ENCODE data around the gene ATP2A3.
A peak's percentile ranks its signal among the peaks of the same experiment; 100 is the strongest.

Gene ATP2A3

DNA sequence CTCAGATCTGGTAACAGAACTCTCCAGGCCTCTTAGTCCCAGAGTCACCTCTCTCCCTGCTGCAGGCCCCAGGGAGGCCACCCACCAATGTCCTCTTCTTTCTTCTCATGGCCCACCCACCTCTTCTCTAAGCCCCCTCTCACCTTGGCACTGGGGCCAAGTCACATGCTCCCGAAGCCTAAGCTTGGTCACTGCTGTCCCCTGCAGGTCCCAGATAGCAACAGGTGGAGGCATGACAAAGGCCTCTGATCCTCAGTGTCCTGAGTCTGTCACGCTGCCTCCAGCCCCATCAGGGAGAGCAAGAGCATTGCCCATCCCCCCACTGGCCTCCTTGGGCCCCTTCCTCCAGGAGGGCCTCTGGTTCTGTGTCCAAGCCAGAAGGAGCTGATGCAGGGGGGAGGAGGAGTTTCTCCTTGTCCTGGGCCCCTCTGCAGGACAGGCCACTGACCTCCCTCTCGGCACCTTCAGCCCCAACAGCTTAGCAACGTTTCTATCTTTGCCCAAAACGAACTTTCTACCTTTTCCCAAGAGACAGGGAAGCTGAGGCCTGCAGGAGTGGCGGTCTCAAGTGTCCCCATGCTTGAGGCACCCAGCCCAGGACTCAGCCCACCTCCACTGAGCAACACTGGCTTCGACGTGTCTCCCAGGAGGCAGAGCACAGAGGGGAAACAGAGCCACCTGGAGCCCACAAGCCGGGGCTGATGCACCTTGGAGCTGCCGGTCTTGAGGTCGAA lies 56.6 kb downstream of the ATP2A3 start:
- peak in 1 of 3 experiments; percentile 3 for DNase-seq

DNA sequence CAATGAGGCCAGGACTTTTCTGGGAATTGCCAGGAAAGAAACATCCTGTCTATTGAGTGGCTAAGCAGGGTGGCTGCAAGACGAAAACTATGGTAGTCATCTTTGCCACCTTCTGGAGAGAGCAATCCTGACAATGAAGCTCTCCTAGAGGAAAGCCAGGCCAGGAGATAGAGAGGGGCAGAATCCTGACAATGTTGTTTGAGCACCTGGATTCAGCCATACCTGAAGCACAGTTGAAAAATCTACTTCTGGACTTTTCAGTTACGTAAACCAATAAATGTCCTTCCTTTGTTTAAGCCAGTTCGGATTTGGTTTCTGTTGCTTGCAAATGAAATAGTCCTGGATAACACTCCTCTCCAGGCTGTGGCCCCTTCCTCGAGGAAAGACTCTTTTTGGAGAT lies 57.4 kb downstream of the ATP2A3 start:
- DNase-seq: no peak

DNA sequence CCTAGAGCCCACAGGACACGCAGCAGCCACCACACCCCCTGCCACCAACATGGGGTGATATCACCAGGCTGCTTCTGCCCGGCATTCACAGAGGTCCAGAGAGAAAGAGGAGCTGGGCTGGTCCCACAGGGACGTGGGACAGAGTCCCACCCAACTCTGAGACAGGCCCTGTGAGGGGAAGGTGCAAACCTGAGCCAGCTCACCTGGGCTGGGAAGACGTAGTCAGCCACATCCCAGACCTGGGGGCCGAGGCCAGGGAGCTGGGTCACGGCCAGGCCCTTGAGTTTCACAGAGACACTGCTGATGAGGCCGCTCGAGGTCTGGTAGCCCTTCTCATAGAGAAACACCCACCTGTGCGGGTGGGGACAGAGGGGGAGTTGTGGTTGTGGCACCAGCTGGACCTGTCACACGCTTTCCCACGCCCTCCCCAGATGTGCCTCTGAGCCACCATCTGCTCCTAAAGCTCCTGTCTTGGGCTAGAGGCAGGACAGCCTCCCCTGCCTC lies 59.2 kb downstream of the ATP2A3 start:
- DNase-seq: no peak

DNA sequence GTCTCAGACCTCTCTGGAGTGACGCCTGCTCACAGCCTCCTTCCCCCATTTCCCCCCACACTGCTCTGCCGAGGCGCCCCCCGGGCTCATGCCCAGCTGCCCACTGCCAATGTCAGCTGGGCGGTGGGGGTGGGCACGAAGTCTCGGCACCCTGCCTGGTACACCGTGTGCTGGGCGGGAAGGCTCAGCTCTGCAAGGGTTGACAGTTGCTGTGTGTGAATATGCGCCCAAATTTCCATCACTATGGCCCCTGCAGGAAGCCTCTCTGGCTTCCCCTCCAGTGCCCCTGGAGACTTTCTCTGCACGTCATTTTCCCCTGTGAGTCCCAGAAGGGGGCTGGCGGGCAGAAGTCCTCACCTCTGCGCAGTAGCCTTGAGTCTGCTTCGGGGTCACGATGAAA lies 59.7 kb downstream of the ATP2A3 start:
- DNase-seq: no peak

DNA sequence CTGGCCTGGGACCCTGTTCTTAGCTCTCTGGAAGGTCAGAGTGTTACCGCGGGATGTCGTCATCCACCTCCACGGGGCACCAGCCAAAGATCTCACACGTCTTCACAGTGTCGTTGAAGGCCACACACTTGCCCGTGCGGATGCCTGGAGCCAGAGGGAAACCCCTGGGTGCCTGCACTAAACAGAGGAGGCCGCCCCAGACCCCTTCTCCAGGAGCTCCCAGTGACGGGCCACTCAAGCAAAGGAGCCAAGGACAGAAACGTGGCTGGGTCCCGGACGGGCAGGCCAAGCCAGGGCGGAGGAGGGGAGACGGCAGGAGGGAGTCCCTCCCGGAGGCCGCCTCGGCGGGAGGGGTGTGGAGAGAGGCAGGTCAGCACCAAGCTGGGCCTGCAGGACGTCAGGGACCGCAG lies 60.4 kb downstream of the ATP2A3 start:
- no peak for DNase-seq

DNA sequence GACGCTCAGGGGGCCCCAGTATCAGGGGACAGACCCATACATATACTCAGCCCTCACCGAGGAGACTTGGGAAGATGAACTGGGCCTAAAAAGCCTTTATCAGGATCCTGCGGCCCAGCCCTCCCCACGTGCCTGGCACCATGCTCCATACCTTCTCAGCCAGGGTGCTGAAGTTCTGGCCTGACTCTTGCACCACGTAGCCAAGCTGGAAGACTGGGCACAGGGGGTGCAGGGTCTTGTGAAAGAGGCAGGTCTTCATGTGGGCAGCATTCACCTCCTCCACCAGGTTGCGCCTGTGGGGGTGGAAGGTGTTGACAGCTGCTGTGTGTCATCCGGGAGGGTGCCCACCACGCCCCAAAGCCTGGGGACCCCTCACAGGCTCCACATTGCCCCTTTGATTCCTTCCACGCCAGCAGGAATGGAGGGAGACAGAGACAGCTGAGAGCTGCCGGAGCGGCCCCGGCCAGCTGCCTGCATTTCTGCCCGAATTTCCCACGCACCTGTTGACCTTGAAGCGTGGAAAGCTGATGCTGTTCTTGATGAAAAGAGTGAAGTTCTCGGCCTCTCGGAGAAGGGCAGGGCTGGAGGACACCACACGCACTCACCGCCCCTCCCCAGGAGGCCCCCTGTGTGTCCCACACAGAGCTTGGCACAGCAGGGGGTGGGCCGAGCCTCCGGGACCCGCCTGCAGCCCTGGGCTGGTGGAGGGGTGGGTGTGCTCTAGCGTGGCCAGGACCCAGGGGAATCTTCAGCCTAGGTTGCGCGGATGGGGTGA lies 61.0 kb downstream of the ATP2A3 start:
- DNase-seq: no peak

DNA sequence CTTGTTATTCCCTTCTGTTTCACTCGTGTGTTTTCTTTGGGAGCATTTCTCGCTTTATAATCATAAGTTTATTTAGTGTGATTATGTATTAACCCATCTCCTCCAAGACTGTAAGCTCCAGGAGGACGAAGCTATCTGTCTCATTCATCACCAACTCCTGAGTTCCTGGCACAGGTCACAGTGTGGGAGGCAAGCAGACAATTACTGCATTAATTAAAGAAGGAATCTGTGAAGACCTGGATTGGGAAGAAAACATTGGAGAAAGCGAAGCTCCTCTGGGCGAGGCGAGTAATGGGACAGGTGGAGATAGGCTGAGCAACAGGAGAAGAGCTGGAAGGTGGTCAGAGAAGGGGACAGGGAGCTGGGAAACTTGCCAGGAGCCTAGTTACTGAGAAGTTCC lies 63.6 kb downstream of the ATP2A3 start:
- no peak for DNase-seq

DNA sequence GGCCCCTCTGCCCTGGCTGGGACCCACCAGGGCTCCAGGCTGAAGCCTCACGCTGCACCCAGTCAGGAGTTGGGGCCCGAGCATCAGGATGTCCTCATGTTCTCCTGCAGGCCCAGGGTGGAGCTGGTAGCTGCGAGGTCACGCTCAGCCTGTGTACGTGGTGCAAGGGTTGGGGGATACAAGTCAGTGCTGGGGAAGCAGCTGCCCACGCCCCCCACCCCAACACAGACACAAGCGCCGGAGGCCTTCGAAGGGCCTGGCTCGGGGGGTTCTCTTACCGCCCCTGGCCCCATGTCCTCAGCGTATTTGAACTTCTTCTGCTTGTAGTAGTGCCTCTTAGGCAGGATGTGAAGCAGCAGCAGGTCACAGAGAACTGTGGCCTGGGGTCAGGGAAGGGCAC lies 66.5 kb downstream of the ATP2A3 start:
- no peak for DNase-seq

DNA sequence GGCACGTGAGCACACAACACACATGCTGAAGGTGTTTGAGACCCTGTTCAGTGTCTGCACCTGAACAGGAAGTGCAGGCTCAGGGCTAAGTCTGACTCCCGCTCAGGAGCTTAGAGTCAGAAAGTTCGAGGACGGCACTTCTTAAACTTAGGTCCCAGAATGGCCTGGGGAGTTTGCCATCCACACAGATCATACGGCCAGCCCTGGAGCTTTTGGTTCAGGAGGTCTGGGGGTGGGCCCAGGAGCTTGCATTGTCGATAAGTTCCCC lies 67.3 kb downstream of the ATP2A3 start:
- no peak for DNase-seq

DNA sequence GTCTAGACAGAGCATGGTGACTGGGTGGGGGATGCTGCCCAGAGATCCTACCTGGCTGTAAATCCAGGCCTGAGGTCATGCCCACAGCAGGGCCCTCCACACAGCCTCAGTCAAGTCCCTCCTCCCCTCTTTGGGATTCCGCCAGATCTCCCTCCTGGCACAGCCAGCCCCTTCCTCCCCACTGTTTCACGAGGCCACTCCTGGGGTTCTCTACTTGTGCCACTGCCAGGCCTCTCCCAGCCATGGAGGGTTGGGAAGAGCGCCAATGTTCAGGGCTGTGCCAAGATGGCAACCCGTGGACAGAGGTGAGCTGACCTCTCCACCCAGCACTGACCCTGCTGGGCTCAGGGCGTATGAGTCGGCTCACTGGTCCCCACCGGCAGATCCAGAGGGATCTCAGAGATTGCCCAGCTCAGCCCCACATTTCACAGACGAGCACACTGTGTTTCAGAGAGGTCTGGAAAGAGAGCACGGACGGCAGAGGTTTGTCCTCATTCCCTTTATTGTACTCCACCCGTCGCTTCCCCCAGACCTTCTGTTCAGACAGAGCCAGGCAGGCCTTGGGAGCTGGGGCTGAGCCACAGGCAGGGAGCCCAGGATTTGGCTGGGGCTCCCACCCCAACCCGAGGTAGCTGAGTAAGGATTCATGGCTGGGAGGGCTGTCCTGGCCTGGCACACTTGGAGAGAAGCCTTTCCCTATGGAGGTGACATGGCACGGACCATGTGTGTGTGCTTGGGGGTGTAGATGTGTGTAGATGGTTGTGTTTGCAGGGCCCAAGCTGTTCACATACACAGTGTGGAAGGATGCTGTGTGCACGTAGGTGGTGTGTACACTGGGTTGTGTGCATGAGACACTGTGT lies 67.9 kb downstream of the ATP2A3 start:
- DNase-seq: no peak

DNA sequence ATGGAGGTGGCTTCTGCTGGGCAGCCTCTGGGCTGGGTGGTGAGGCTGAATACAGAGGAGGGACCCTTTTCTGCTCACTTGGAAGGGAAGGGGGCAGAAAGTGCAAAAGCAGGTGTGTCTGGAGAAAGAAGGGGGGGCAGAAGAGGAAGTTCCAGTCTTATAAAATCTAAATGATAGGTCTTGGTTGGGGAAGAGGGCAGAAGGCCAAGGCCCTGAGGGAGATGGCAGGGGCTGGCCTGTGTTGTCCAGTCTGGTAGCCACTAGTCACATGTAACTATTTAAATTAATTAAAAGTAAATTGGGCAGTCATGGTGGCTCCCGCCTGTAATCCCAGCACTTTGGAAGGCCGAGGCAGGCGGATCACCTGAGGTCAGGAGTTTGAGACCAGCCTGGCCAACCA lies 68.9 kb downstream of the ATP2A3 start:
- DNase-seq: no peak

DNA sequence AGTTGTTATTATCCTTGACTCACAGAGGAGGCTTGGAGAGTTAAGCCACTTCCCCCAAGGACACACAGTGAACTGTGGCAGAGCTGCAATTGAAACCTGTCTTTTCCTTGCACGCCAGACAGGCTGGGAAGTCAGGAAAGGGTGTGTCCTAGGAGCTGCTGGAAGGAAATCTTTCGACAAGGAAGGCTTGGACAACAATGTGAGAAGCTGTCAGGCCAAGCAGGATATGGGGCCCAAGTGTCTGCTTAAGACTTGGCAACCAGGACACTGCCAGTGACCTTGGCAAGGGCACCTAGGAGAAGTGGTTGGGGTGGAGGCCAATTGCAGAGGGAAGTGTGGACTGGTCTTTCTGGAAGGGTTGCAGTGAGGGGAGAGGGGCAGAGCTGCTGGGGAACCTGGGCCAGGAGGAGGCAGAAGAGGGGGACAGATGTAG lies 69.3 kb downstream of the ATP2A3 start:
- DNase-seq: no peak

DNA sequence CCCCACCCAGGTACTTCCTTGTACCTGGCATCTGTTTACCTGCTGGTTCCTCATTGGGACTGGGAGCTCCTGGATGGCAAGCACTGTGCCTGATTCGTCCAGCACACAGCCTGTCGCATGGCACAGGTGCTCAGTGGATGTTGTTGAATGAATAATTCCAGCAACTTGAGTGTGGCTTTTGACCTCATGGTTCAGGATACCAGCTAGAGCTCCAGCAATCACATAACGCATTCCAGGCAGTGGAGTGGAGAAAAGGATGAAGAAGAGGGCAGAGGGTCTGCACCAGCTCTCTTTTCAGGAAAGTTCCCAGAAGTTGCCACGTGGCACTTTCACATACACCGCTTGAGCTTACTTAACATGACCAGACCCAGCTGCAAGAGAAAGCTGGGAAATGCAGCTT lies 70.0 kb downstream of the ATP2A3 start:
- no peak for DNase-seq

DNA sequence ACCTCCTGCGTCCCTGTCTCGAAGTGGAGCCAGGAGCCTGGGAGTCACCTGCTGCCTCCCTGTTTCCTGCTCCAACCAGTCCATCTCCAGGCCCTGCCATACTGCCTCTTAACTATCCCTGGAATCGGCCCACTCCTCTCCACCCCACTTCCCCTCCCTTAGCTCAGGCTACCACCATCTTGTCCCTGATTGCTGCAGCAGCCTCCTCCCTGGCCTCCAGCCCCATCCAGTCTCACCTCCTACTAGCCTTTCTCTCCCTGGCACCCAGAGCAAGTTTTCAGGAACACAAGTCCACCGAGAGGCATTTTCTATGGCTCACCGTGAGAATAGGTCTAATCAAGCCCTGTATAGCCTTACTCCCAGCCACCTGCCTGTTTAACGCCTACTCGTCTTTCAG lies 70.5 kb downstream of the ATP2A3 start:
- peak in 1 of 3 experiments; percentile 5 for DNase-seq

DNA sequence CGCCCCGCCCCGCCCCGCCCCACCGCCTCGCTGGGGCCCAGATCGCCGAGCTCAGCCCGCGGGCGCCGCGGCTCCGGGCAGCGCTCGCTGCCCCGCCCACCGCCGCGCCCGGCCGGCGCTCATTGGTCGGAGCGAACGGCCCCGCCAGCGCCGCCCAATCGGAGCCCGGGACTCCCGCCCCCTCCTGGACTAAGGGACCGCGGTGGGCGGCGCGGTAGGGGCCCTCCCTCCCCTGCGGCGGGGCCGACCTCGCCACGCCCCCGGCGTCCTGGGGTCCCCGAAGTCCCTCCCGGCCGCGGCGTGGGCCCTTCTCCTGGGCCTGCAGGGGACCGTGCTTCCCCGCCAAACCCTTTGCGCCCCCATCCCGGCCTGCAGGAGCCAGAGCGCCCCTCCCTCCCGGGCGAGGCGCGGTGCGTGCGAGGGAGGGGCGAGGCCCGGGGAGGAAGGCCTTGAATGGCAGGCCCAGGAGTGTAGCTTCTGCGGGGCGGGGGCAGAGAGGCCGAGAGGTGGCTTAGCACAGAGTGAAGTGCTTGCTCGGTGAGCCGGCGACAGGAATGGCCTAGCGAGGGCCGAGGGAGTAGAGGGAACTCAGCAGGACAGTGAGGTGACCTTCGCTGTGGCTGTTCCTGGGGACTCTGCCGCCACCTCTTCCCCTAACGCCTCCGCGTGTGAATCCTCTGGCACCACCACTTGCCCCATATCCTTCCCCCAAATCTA lies 71.1 kb downstream of the ATP2A3 start, which contains the start of gene CAMKK1:
Gene CAMKK1, minus strand, starts transcription at position 51 of the 717 bp plus-strand sequence. CDS start 7,366 bp downstream, outside the sequence.
- DNase-seq: peak; percentile 84 to 93 (median 91)

DNA sequence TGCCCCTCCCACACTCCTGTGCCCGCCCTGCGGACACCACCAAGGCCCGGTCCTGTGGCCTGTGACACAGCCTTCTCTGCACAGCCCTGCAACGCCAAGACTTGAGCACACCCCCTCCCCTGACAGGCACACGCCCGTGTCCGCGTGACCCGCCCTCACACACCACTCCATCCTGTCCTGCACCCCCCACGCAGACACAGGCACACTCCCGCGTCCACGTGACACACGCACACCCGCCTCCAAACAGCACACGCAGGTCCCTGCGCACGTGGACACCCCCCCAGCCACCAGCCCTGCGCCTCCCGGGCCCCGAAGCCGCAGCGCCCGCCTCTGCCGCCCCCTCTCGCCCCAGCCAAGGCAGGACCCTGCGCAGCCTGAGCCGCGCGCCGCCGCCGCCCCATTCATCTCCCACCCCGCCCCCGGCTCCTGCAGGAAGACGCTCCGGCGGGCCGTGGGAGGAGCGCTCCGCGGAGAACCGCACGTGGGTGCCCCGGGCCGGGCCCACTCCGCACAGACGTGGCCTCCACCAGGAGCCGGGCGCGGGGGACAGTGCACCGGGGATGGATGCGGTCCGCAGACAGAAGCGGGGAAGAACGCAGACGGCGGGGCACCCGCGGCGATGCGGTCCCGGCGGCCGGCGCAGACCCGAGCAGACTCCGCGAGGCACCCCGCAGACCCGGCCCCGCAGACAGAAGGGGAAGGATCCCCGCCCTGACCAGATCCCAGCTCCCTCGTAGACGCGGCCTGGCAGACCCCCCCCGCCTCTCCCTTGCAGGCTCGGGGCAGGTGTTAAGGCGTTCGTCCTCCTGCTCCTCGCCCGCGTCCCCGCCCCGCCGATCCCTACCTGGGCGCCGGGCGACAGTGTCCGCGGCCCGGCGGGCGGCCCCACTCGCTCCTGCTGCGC lies 71.9 kb downstream of the ATP2A3 start:
- peak; percentile 22 to 64 (median 51) for DNase-seq

DNA sequence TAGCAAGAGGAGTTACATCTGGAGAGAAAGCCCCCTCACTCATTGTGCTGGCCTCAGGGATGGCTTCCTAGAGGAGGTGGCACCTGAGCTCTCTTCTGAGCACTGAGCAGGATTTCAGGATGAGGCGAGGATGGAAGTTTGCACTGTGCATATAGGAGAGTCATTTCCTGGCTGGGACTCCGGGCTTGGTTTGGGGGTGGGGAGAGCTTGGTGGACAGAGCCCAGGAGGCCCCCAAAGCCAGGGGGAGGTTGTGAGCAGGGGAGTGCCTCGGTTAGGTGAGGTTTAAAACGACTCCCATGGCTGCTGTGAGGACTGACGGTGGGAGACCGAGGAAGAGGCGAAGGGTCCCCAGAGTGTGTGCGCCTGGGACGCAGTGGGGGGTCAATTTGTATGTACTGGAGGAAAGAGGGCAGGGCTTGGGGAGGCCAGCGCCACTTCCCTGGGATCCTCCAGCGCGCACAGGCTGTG lies 72.6 kb downstream of the ATP2A3 start:
- peak in 1 of 3 experiments; percentile 10 for DNase-seq

DNA sequence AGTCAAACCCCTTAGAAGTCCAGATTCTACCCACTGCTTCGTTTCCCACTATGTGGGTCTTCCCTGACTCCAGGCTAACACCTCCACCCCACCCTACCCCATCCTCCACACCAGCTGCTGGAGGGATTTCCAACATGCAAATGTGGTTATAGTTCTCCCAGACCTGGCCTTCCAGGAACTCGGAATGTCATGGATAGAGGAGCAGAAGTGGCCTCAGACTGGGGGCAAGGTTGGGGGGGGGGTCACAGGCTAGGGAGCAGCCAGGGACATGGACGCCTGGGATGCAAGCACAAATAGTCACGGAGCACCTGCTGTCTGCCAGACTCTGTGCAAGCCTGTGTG lies 73.4 kb downstream of the ATP2A3 start:
- DNase-seq: no peak

DNA sequence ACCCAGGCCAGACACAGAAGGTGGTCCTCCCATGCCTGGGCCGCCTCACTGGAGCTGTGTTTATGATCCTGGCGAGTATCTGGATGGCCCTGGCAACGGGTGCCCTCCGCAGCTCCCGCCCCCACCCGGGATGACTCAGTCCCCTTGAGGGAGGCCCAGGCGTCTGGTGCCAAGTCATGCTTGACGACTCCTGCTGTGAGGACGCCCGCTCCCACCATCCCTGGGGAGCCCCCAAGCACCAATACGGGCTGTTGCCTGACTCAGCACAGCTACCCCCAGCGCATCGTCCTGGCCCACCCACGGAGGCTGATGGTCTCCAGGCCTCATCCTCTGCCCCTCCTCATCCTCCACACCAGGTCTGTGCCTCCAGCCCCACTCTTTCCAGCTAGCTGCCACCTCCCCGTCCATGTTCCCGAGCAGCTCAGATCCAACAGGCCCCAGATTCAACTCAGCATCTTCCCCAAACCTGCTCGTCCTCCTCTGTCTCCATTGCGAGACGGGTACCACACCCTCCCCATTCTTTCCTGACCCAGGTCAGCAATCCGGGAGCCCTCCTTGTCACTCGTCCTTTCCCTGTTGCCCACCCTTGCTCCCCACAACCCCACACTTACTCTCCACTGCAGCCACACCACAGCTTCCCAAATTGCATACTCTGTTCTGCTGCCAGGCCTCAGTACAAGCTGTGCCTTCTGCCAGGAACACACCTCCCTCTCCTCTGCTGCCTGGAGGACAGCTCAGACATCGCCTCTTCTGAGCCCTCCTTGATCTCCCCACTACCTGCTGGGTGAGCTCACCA lies 74.0 kb downstream of the ATP2A3 start:
- DNase-seq: peak; percentile 1 to 51 (median 31)

DNA sequence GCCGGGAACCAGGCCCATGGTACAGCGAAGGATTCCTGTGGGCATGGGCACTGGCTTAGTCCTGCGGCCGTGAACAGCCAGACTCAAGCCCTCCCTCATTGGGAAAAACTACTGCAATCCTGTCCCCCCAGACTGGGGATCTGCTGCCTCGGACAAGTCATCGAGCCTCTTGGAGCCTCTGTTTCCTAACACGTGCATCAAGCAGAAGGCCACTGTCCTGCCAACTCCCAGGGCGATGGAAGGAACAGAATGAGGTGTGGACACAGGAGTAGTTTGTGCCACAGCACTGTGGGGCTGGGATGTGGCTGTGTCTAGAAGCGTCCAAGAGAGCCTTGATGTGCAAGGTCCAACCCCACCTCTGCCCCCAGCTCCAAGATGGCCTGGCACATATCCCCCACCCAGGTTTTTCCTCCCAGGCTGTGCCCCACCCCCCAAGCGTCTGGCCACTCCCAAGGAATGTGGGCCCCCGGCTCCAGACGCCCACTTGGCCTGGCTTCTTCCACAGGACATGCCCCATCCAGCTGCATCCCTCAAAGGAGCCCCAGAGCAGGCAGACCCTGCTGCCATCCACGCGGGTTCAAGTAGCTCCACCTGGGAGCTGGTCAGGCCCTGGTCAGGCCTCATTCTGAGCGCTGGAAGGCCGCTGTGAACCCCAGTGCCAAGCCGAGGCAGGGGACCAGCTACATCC lies 74.8 kb downstream of the ATP2A3 start:
- no peak for DNase-seq
